HepG2 (cell line): Measurements from ENCODE around the gene TUNAR. TPM values are rescaled to one million over a fixed set of nuclear protein-coding genes. Genes with fewer than 3 reads are reported as not detected.

Source experiments
- ATAC-seq: fragments of 200-7000 bp; cut with Tn5 transposase; 3 replicates; pipeline ENCODE4 v1.9.1; 2020; ENCODE audit warnings: mild to moderate bottlenecking, moderate library complexity
- BruUV-seq: library from RNA; stranded (reverse); fragments of 400-500 nt; replicated peaks from 2 replicates; lab custom pipeline; 2021; lab: Mats Ljungman, UMichigan
- CTCF ChIA-PET: fragments of 300-600 bp; formaldehyde crosslinking; extraction: SDS; loops from one replicate; lab custom pipeline; 2021; ENCODE audit warnings: low total read pairs, inconsistent platforms, low intra/inter-chr PET ratio; lab: Yijun Ruan, JAX
- POLR2A ChIA-PET: fragments of 350-600 bp; sonication (Branson Sonifier 250); formaldehyde crosslinking; loops from one replicate; lab custom pipeline; 2020; ENCODE audit warnings: antibody characterized with exemption, inconsistent platforms; lab: Yijun Ruan, JAX
- DNase-seq: peaks from one replicate; pipeline ENCODE4 v3.0.0-alpha.2; 2015; ENCODE audit warnings: low spot score
- FAIRE-seq: peaks from 3 replicates; lab custom pipeline; 2011; peaks lifted over from hg19 to GRCh38; lab: Jason Lieb, UNC
- H2AFZ ChIP-seq: one replicate; pipeline ENCODE4 v1.6.1; 2011; ENCODE audit warnings: low read length, inconsistent platforms
- H3K27ac ChIP-seq: fragments of 300-600 bp; 3 replicates; pipeline ENCODE4 v1.8.0; 2011; ENCODE audit warnings: mixed run types, mild to moderate bottlenecking, mixed read lengths, low read length, inconsistent platforms; ENCODE audit not compliant: insufficient read depth; ENCODE audit errors: extremely low read length
- H3K27me3 ChIP-seq, 2 experiments: fragments of 200-600 bp in 1 of 2; 2 replicates in 1 of 2; 3 replicates in 1 of 2; pipeline versions ENCODE4 v1.6.0 to v1.8.0; 2011; ENCODE audit warnings: low read length in 2 of 2, mild to moderate bottlenecking in 2 of 2, moderate library complexity in 2 of 2, inconsistent platforms in 1 of 2; ENCODE audit not compliant: insufficient read depth in 2 of 2, control insufficient read depth in 1 of 2
- H3K36me3 ChIP-seq, 2 experiments: fragments of 200-600 bp in 1 of 2; replicated peaks in 1 of 2; 2 replicates in 1 of 2; 3 replicates in 1 of 2; pipeline versions ENCODE4 v1.5.1 to v1.8.0; 2011; ENCODE audit warnings: low read length in 2 of 2, inconsistent platforms in 1 of 2; ENCODE audit not compliant: insufficient read depth in 2 of 2, control insufficient read depth in 1 of 2
- H3K4me1 ChIP-seq: 2 replicates; pipeline ENCODE4 v1.5.1; 2012; ENCODE audit warnings: low read length, inconsistent platforms; ENCODE audit not compliant: insufficient read depth
- H3K4me2 ChIP-seq: 2 replicates; pipeline ENCODE4 v1.6.0; 2011; ENCODE audit warnings: low read depth, low read length, inconsistent platforms
- H3K4me3 ChIP-seq, 3 experiments: fragments of 200-600 bp in 1 of 3; sonication (generic), shearing (Covaris generic) in 1 of 3; replicated peaks in 1 of 3; 2 replicates each; pipeline ENCODE4 v1.5.1; 2011 to 2016; ENCODE audit warnings: low read length in 3 of 3, inconsistent platforms in 2 of 3, low read depth in 2 of 3, mild to moderate bottlenecking in 2 of 3, control low read depth in 1 of 3, mixed read lengths in 1 of 3; ENCODE audit not compliant: insufficient read depth in 1 of 3
- H3K79me2 ChIP-seq: one replicate; pipeline ENCODE4 v1.6.1; 2011; ENCODE audit warnings: low read length, inconsistent platforms; ENCODE audit not compliant: insufficient read depth
- H3K9ac ChIP-seq: 2 replicates; pipeline ENCODE4 v1.6.0; 2011; ENCODE audit warnings: mild to moderate bottlenecking, low read depth, low read length, inconsistent platforms; ENCODE audit not compliant: insufficient read depth
- H3K9me3 ChIP-seq: 2 replicates; pipeline ENCODE4 v1.5.1; 2012; ENCODE audit warnings: mild to moderate bottlenecking, low read length
- H4K20me1 ChIP-seq: 2 replicates; pipeline ENCODE4 v1.6.0; 2011; ENCODE audit warnings: inconsistent platforms, mild to moderate bottlenecking, low read length, moderate library complexity; ENCODE audit not compliant: insufficient read depth
- CHD2 ChIP-seq: IDR thresholded peaks from 2 replicates; pipeline ENCODE4 v1.6.1; 2011; ENCODE audit warnings: low read depth, low read length, improper control_type of control experiment
- GZF1 ChIP-seq: sonication (generic); formaldehyde crosslinking; IDR thresholded peaks from 2 replicates; pipeline ENCODE4 v1.5.1; 2020; ENCODE audit warnings: mild to moderate bottlenecking, missing genetic modification reagents
- NBN ChIP-seq: fragments of 450-650 bp; conservative IDR thresholded peaks from 2 replicates; pipeline ENCODE4 v1.6.1; 2017
- RARA ChIP-seq: IDR thresholded peaks from 2 replicates; pipeline ENCODE4 v1.6.1; 2016; ENCODE audit warnings: missing genetic modification reagents, missing compliant biosample characterization
- SCMH1 ChIP-seq: sonication (generic); formaldehyde crosslinking; IDR thresholded peaks from 2 replicates; pipeline ENCODE4 v1.9.0; 2021; ENCODE audit warnings: missing genetic modification reagents, mild to moderate bottlenecking, borderline replicate concordance
- SRF ChIP-seq: IDR thresholded peaks from 2 replicates; pipeline ENCODE4 v1.6.1; 2011; ENCODE audit warnings: mild to moderate bottlenecking, low read depth, low read length, moderate library complexity
- TP53 ChIP-seq: sonication (generic); formaldehyde crosslinking; conservative IDR thresholded peaks from 2 replicates; pipeline ENCODE4 v1.4.0; 2020; ENCODE audit warnings: missing genetic modification reagents
- ZNF225 ChIP-seq: sonication (generic); formaldehyde crosslinking; IDR thresholded peaks from 2 replicates; pipeline ENCODE4 v1.4.0; 2020; ENCODE audit warnings: mild to moderate bottlenecking, missing genetic modification reagents
- ZNF329 ChIP-seq: sonication (generic); formaldehyde crosslinking; IDR thresholded peaks from 2 replicates; pipeline ENCODE4 v1.9.0; 2021; ENCODE audit warnings: low read depth, mild to moderate bottlenecking, missing genetic modification reagents
- ZNF558 ChIP-seq: sonication (generic); formaldehyde crosslinking; IDR thresholded peaks from 2 replicates; pipeline ENCODE4 v1.9.0; 2022; ENCODE audit warnings: mild to moderate bottlenecking, missing genetic modification reagents, borderline replicate concordance
- WGBS: methylation state at CpG from one replicate; pipeline ENCODE4 v1.1.6; 2017; ENCODE audit warnings: low lambda C conversion rate; 5-methylcytosine and 5-hydroxymethylcytosine counted together
- in situ Hi-C: cut with HindIII; loops from 2 replicates; pipeline ENCODE4 v1.10.0; 2017; ENCODE audit warnings: low pct_unique_long_range_greater_than_20kb; ENCODE audit not compliant: extremely low pct_ligation_motif_present
- intact Hi-C: fragments of 100-400 bp; cut with micrococcal nuclease; formaldehyde crosslinking; loops from one replicate; pipeline ENCODE4 v1.10.0; 2022; ENCODE audit not compliant: unreplicated experiment
- polyA plus RNA-seq, 8 experiments: library from polyadenylated mRNA; depleted of rRNA in 3 of 8; stranded (reverse) in 7 of 8; unstranded in 1 of 8; fragments of >200 nt; fragmentation: Illumina TruSeq in 4 of 8; extraction: Trizol in 4 of 8; gene quantifications; 2 replicates each; pipeline versions ENCODE4 v1.2.1 to v1.2.3, GENCODE V29; 2011 to 2016; ENCODE audit warnings: low read depth in 4 of 8, missing spikeins in 1 of 8, mixed read lengths in 1 of 8; ENCODE audit not compliant: insufficient read depth in 1 of 8
- total RNA-seq, 5 experiments: library from RNA; depleted of rRNA; stranded (reverse); fragments of >200 nt; fragmentation: Illumina TruSeq; extraction: Trizol; gene quantifications; 2 replicates each; pipeline ENCODE4 v1.2.3, GENCODE V29; 2016; ENCODE audit warnings: low read depth in 1 of 5
- TF ChIP-seq, protein P1 (sequence below): sonication (generic); formaldehyde crosslinking; IDR thresholded peaks from 2 replicates; pipeline ENCODE4 v1.8.1; 2023; ENCODE audit warnings: missing genetic modification reagents, inconsistent platforms, borderline replicate concordance
- TF ChIP-seq, protein P2 (sequence below): sonication (generic); formaldehyde crosslinking; IDR thresholded peaks from 2 replicates; pipeline ENCODE4 v1.5.1; 2020; ENCODE audit warnings: mild to moderate bottlenecking, missing genetic modification reagents, moderate library complexity
- TF ChIP-seq, protein P3 (sequence below): sonication (generic); formaldehyde crosslinking; IDR thresholded peaks from 2 replicates; pipeline ENCODE4 v1.8.1; 2022; ENCODE audit warnings: low read depth, mild to moderate bottlenecking, missing genetic modification reagents
- TF ChIP-seq, protein P4 (sequence below): sonication (generic); formaldehyde crosslinking; IDR thresholded peaks from 2 replicates; pipeline ENCODE4 v1.5.0; 2020; ENCODE audit warnings: mild to moderate bottlenecking, missing genetic modification reagents

Gene TUNAR
- total and polyA plus RNA-seq, 2 of the 13 experiments (the other 11 are each of a cell fraction or from before 2014, with no cell fraction given) = not detected

DNA sequence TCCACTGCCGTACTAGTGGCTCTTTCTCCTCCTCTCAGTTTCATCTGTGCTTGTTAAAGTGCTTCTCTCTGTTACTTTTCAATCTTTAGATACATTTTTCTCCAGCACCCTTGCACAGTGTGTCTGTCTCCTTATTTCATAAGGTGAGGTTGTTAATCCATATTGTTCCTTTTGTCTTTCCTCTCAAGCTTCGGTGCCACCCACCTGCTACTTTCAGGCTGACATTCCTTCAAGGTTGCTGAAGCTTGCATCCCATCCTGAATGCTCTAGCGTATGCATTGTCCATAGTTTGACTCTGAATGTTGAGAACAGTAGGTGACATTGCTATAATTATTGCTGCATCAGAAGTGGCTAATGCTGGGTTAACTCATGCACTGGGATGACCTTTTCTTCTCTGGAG is 20.6 kb downstream of the TUNAR start (continued):
- TF ChIP-seq SRF (no peak), TP53 (CRISPR knock-in tag) (no peak), SCMH1 (no peak), GZF1 (CRISPR knock-in tag) (no peak), RARA (CRISPR knock-in tag) (no peak)
- TF ChIP-seq, protein P1, sequence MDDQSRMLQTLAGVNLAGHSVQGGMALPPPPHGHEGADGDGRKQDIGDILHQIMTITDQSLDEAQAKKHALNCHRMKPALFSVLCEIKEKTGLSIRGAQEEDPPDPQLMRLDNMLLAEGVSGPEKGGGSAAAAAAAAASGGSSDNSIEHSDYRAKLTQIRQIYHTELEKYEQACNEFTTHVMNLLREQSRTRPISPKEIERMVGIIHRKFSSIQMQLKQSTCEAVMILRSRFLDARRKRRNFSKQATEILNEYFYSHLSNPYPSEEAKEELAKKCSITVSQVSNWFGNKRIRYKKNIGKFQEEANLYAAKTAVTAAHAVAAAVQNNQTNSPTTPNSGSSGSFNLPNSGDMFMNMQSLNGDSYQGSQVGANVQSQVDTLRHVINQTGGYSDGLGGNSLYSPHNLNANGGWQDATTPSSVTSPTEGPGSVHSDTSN (CRISPR knock-in tag) = no peak
- TF ChIP-seq, protein P2, sequence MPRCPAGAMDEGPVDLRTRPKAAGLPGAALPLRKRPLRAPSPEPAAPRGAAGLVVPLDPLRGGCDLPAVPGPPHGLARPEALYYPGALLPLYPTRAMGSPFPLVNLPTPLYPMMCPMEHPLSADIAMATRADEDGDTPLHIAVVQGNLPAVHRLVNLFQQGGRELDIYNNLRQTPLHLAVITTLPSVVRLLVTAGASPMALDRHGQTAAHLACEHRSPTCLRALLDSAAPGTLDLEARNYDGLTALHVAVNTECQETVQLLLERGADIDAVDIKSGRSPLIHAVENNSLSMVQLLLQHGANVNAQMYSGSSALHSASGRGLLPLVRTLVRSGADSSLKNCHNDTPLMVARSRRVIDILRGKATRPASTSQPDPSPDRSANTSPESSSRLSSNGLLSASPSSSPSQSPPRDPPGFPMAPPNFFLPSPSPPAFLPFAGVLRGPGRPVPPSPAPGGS (CRISPR knock-in tag) = no peak
- TF ChIP-seq, protein P3, sequence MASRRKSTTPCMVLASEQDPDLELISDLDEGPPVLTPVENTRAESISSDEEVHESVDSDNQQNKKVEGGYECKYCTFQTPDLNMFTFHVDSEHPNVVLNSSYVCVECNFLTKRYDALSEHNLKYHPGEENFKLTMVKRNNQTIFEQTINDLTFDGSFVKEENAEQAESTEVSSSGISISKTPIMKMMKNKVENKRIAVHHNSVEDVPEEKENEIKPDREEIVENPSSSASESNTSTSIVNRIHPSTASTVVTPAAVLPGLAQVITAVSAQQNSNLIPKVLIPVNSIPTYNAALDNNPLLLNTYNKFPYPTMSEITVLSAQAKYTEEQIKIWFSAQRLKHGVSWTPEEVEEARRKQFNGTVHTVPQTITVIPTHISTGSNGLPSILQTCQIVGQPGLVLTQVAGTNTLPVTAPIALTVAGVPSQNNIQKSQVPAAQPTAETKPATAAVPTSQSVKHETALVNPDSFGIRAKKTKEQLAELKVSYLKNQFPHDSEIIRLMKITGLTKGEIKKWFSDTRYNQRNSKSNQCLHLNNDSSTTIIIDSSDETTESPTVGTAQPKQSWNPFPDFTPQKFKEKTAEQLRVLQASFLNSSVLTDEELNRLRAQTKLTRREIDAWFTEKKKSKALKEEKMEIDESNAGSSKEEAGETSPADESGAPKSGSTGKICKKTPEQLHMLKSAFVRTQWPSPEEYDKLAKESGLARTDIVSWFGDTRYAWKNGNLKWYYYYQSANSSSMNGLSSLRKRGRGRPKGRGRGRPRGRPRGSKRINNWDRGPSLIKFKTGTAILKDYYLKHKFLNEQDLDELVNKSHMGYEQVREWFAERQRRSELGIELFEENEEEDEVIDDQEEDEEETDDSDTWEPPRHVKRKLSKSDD (CRISPR knock-in tag) = no peak
- TF ChIP-seq, all 625 proteins: peak for 0

DNA sequence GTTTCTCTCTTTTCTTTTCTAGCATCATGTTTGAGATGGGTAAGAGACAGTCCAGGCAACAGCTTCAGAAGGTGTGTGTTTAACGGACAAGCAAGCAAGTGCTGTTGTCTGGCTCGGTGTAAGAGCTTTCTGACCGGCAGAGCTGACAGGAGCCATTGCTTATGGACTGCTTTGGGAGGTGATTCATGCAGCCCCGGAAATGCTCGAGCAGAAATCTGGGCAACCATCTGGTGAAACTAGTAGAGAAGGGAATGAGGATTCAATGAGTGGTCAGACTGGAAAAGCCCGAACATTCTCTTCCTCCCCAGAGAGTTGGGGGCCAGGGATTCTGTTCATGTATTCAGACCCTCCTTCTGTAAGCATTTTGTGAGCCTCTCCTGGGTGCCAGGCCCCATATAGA is 24.4 kb downstream of the TUNAR start:
- H3K27ac ChIP-seq = no peak overlapping the region
- peaks cover 1 to 27% of the 10 kb centered on the region in 2 experiments; a peak in 3 of 5 replicates for H3K27me3 ChIP-seq
- DNase-seq (no peak), FAIRE-seq (no peak), ATAC-seq (no peak)
- ChIA-PET CTCF (no interaction called here), POLR2A (no interaction called here)
- in situ Hi-C loops = no loop called here
- intact Hi-C loops = no loop called here
- no peak overlapping the region for H3K9ac ChIP-seq
- no peak overlapping the region for H3K4me2 ChIP-seq
- no peaks in the 10 kb centered on the region for H3K36me3 ChIP-seq
- 4% methylated on average over 6 of the region's 6 CpGs for WGBS
- no peaks in the 10 kb centered on the region for H3K79me2 ChIP-seq
- H3K4me3 ChIP-seq = no peak overlapping the region
- H4K20me1 ChIP-seq = no peaks in the 10 kb centered on the region
- H3K4me1 ChIP-seq = no peaks in the 10 kb centered on the region
- no peaks in the 10 kb centered on the region for H3K9me3 ChIP-seq
- no peak overlapping the region for H2AFZ ChIP-seq
- TF ChIP-seq ZNF558 (CRISPR knock-in tag) = no peak
- no peak for TF ChIP-seq NBN
- TF ChIP-seq, protein P4, sequence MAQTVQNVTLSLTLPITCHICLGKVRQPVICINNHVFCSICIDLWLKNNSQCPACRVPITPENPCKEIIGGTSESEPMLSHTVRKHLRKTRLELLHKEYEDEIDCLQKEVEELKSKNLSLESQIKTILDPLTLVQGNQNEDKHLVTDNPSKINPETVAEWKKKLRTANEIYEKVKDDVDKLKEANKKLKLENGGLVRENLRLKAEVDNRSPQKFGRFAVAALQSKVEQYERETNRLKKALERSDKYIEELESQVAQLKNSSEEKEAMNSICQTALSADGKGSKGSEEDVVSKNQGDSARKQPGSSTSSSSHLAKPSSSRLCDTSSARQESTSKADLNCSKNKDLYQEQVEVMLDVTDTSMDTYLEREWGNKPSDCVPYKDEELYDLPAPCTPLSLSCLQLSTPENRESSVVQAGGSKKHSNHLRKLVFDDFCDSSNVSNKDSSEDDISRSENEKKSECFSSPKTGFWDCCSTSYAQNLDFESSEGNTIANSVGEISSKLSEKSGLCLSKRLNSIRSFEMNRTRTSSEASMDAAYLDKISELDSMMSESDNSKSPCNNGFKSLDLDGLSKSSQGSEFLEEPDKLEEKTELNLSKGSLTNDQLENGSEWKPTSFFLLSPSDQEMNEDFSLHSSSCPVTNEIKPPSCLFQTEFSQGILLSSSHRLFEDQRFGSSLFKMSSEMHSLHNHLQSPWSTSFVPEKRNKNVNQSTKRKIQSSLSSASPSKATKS (CRISPR knock-in tag) = no peak
- no peak for TF ChIP-seq ZNF225 (CRISPR knock-in tag)
- no peak for TF ChIP-seq CHD2
- no peak for TF ChIP-seq ZNF329 (CRISPR knock-in tag)
- no TSS peak for BruUV-seq
